Adipocyte (in vitro differentiated cells): ENCODE results near the gene SLC25A25.
A peak's percentile ranks its signal among the peaks of the same experiment; 100 is the strongest.
"Not testable (repeated sequence)": the region's sequence is repeated elsewhere in the genome, so short reads cannot be mapped to it uniquely, and the experiment has no call there.

Experiments used
- DNase-seq: peaks from one replicate; pipeline ENCODE4 v3.0.0-alpha.2; 2015; ENCODE audit warnings: low read depth
- H3K27me3 ChIP-seq: replicated peaks from 2 replicates; pipeline ENCODE4 v1.7.0; 2013; ENCODE audit warnings: mild to moderate bottlenecking, low read length, moderate library complexity; ENCODE audit not compliant: control insufficient read depth, insufficient read depth
- H3K36me3 ChIP-seq: 2 replicates; pipeline ENCODE4 v1.7.0; 2013; ENCODE audit warnings: low read length, mild to moderate bottlenecking, moderate library complexity; ENCODE audit not compliant: control insufficient read depth, insufficient read depth, severe bottlenecking
- H3K4me1 ChIP-seq: 2 replicates; pipeline ENCODE4 v1.7.0; 2013; ENCODE audit warnings: mild to moderate bottlenecking, low read length, moderate library complexity; ENCODE audit not compliant: control insufficient read depth, insufficient read depth
- H3K4me3 ChIP-seq: 2 replicates; pipeline ENCODE4 v1.7.0; 2013; ENCODE audit warnings: mild to moderate bottlenecking, low read length, moderate library complexity
- H3K9ac ChIP-seq: 2 replicates; pipeline ENCODE4 v1.7.0; 2013; ENCODE audit warnings: mild to moderate bottlenecking, low read length, moderate library complexity
- H3K9me3 ChIP-seq: 2 replicates; pipeline ENCODE4 v1.7.0; 2013; ENCODE audit warnings: mild to moderate bottlenecking, low read length, moderate library complexity; ENCODE audit not compliant: control insufficient read depth

Gene SLC25A25

DNA sequence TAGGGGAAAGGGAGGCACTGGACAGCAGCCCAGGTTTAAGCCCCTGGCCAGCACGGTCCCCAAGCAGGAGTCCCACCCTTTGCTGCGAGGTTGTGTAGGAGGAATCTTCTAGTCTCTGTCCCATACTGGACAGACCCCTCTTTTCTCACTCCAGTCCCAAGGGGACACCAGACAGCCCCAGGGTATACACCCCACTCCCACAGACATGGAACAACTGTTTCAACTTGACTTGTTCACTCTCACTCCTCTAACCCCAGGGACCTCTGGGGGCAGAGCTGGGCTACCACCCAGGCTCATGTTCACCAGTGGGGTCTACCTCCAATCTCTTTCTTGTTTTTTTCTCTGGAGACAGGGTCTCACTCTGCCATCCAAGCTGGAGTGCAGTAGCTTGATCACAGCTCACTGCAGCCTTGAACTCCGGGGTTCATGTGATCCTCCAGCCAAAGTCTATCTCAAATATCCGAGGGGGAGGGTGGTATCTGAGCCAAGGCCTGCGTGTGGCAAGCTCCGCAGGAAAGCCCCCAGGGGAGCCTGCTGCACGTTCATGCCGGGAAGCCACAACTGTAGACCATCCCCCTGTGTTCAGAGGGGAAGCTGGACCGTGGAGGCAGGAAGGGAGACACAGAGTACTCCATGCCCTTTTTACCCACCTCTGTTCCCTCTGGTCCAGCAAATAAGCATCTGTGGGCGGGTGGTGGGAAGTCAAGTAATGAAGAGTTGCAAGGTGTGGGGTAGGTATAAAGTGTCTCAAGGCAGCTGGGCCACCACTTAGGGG is 57.7 kb downstream of the SLC25A25 start:
- Histone ChIP-seq H3K9ac (peak overlapping the region; percentile 18), H3K4me1 (peaks cover 20% of the 10 kb centered on the region), H3K4me3 (peak overlapping the region; percentile 97), H3K9me3 (no peaks in the 10 kb centered on the region), H3K27me3 (no peaks in the 10 kb centered on the region), H3K36me3 (peaks cover 26% of the 10 kb centered on the region)
- DNase-seq = no peak

GRCh38 chr9:128127568-128127989 is 59.5 kb downstream of the SLC25A25 start, which contains the start of gene PTGES2:
TSS of gene PTGES2 (minus strand) at chr9:128127729. CDS start at chr9:128127717, 12 bp downstream.
- peaks cover 12% of the 10 kb centered on the region for H3K36me3 ChIP-seq
- no peaks in the 10 kb centered on the region for H3K9me3 ChIP-seq
- peak; percentile 95 for DNase-seq
- no peaks in the 10 kb centered on the region for H3K27me3 ChIP-seq
- H3K9ac ChIP-seq = peak within 1 kb of the TSS; percentile 95
- peaks cover 20% of the 10 kb centered on the region for H3K4me1 ChIP-seq
- peak within 1 kb of the TSS; percentile 97 for H3K4me3 ChIP-seq

- H3K4me3 ChIP-seq = peak overlapping the region; percentile 97
- no peaks in the 10 kb centered on the region for H3K27me3 ChIP-seq
- DNase-seq = peak; percentile 93
- no peaks in the 10 kb centered on the region for H3K9me3 ChIP-seq
- H3K4me1 ChIP-seq = peaks cover 20% of the 10 kb centered on the region
- peak overlapping the region; percentile 95 for H3K9ac ChIP-seq
- H3K36me3 ChIP-seq = peaks cover 6% of the 10 kb centered on the region
These were observed 60.2 kb downstream of the SLC25A25 start for GRCh38 chr9:128127990-128128835.

GRCh38 chr9:128128836-128129590 is 61.0 kb downstream of the SLC25A25 start:
- Histone ChIP-seq H3K4me3 (peak overlapping the region; percentile 97), H3K4me1 (peaks cover 20% of the 10 kb centered on the region), H3K9me3 (peaks cover 4% of the 10 kb centered on the region), H3K9ac (peak overlapping the region; percentile 95), H3K27me3 (no peaks in the 10 kb centered on the region), H3K36me3 (peaks cover 2% of the 10 kb centered on the region)
- no peak for DNase-seq

- H3K4me3 ChIP-seq, H3K27me3 ChIP-seq, DNase-seq, H3K9ac ChIP-seq, H3K9me3 ChIP-seq, H3K36me3 ChIP-seq: not testable (repeated sequence)
- H3K4me1 ChIP-seq = peaks cover 20% of the 10 kb centered on the region
These were observed 62.1 kb downstream of the SLC25A25 start for GRCh38 chr9:128129976-128130590.

GRCh38 chr9:128130651-128131050 is 62.6 kb downstream of the SLC25A25 start:
- H3K9me3 ChIP-seq, DNase-seq, H3K4me3 ChIP-seq, H3K27me3 ChIP-seq, H3K36me3 ChIP-seq, H3K9ac ChIP-seq: not testable (repeated sequence)
- H3K4me1 ChIP-seq = peaks cover 14% of the 10 kb centered on the region

DNA sequence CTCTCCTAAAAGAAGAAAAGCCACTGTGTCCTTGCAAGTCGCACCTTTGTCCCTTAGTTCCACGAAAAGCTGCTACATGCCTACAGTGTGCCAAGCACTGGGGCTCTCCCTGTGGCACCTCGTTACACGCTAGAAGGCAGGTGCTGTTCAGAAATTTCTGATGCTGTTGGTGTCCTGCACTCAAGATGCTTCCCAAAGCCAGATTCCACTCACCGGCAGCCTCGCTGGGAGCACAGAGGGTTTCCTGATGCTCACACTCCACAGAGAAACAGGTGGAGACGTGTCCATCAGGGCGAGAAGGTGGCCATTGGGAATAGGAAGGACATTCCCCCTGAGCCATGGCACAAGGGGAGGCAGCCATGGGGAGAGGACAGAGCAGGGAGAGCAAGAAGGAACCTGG is 63.3 kb downstream of the SLC25A25 start:
- H3K9me3 ChIP-seq, DNase-seq: not testable (repeated sequence)

DNA sequence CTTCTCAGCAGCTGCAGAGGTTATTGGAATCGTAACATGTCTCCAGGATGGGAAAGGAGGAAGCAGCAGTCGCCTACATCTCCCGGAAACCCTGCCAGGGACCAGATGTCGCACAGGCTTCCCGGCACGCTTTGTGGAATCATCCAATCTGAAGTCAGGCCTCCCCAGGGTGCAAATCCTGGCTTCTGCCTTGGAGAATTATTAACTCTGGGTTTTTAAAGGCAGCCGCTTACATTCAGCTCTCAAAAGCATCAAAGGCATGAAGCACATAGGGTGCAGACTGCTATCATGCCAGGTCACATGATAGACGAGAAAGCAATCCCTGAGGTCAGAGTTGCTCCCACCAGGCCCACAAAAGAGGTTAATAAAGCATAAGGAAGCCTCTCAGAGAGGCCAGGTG is 64.1 kb downstream of the SLC25A25 start:
- H3K4me1 ChIP-seq, H3K9me3 ChIP-seq, H3K9ac ChIP-seq, DNase-seq, H3K27me3 ChIP-seq, H3K4me3 ChIP-seq, H3K36me3 ChIP-seq: not testable (repeated sequence)

More for the DNA sequence above, 63.3 kb downstream of the SLC25A25 start:
- not testable (repeated sequence) for H3K36me3 ChIP-seq, H3K4me1 ChIP-seq, H3K9ac ChIP-seq, H3K27me3 ChIP-seq, H3K4me3 ChIP-seq

DNA sequence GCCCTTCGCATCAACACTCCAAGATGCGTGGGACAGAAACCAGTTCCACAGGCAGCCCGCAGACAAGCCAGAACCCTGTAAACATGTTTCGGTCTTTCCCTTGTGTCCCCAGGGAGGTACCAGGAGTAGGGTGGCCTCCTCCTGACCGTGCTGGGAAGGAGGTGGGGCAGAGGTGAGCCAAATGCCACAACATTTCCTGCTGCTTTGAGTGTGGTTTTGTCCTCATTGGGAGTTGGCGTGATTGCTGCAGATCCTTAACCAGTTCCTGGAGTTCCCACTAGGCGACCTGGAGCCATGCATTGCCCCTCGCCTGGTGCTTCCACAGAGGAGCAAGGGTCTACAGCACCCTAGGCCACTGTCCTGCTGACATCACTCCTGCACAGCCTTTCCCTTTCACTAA is 67.5 kb downstream of the SLC25A25 start:
- H3K9me3 ChIP-seq, H3K4me1 ChIP-seq, H3K27me3 ChIP-seq, H3K4me3 ChIP-seq, H3K36me3 ChIP-seq, DNase-seq, H3K9ac ChIP-seq: not testable (repeated sequence)

DNA sequence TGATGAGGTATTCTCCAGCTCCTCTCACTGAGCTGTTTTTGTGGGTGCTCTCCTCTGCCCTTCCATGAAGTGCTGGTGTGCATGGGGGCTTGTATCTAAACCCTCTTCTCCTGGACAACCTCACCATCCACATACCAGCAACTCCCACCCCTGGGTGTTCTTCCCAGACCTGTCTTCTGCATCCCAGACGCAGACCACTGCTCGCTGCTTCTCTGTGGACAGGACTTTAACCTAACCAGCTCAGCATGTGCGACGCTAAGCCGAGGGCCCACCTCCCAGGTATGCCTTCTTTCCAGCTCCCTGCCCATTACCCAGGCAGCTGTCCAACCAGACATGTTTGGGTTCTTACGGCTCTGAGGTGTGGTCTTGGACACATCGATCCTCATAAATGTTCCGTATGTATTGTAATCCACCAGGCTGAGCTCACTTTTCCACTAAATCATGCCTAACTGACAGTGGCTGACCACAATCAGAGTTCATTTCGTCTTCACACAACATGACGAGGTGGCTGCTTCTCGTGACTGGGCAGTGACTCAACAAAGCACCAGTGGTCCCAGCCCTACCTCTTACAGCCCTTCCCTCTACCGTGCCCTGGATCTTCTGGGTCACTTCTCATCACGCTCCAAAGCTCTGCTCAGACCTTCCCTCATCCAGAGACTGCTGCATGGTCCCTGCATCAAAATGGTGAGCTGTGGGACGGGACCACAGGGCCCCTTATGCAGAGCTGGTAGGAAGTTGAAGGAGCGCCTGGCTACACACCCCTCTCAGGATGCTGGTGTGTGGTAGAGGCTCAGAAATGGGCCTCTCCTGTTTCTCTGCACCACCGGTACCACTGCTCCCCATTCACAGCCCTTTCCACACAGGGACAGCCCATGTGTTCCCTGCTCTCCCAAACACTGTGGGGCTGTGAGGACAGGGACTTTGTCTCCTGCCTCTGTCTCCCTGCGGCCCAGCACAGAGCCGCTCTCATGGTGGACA is 69.1 kb downstream of the SLC25A25 start:
- Histone ChIP-seq H3K27me3 (no peaks in the 10 kb centered on the region), H3K9ac (no peak overlapping the region), H3K9me3 (peaks cover 4% of the 10 kb centered on the region), H3K36me3 (no peaks in the 10 kb centered on the region), H3K4me3 (no peak overlapping the region), H3K4me1 (no peaks in the 10 kb centered on the region)
- no peak for DNase-seq
